Left lung (tissue), 10 donors: ENCODE results near the gene IL4R. TPM values are rescaled to one million over a fixed set of nuclear protein-coding genes. Genes with fewer than 3 reads are reported as not detected.
"Not testable (repeated sequence)": the region's sequence is repeated elsewhere in the genome, so short reads cannot be mapped to it uniquely, and the experiment has no call there.

Experiments
- ATAC-seq: fragments of 200-7000 bp; cut with Tn5 transposase; one replicate; pipeline ENCODE4 v1.9.1; 2020; ENCODE audit warnings: moderate library complexity
- DNase-seq, 4 donors: peaks; one replicate each; pipeline ENCODE4 v3.0.0-alpha.2; 2013 to 2020
- H3K27ac ChIP-seq, 2 donors: fragments of 200-600 bp; sonication (generic) in 1 of 2; one replicate each; pipeline versions ENCODE4 v1.5.0 to v1.8.0; 2020 to 2021
- H3K27me3 ChIP-seq, 2 donors: fragments of 200-600 bp; sonication (generic) in 1 of 2; one replicate each; pipeline versions ENCODE4 v1.5.0 to v1.8.0; 2020 to 2021
- H3K36me3 ChIP-seq, 2 donors: fragments of 200-600 bp; sonication (generic) in 1 of 2; one replicate each; pipeline versions ENCODE4 v1.5.0 to v1.8.0; 2020 to 2021
- H3K4me1 ChIP-seq, 2 donors: fragments of 200-600 bp; one replicate each; pipeline ENCODE4 v1.8.0; 2021
- H3K4me3 ChIP-seq, 2 donors: fragments of 200-600 bp; sonication (generic) in 1 of 2; one replicate each; pipeline versions ENCODE4 v1.5.0 to v1.8.0; 2020 to 2021; ENCODE audit warnings: mild to moderate bottlenecking in 1 of 2
- H3K9me3 ChIP-seq, 2 donors: fragments of 200-600 bp; sonication (generic) in 1 of 2; one replicate each; pipeline versions ENCODE4 v1.5.0 to v1.8.0; 2020 to 2021
- intact Hi-C, 2 donors: fragments of 100-400 bp; cut with DNase I; formaldehyde crosslinking; loops; one replicate each; pipeline versions ENCODE4 v1.11.2 to v1.14.2; 2022
- polyA plus RNA-seq, 6 donors: library from polyadenylated mRNA; unstranded; fragments of 120-200 nt; gene quantifications; one replicate each; pipeline ENCODE4 v1.2.1, GENCODE V29; 2013; ENCODE audit not compliant: insufficient read length in 6 of 6
- total RNA-seq, 2 donors: library from RNA; stranded (reverse); fragmentation: NEBNext Ultra II Directional; extraction: Animal tissue kit (Norgen Biotek cat#: 25700); gene quantifications; one replicate each; pipeline ENCODE4 v1.2.1, GENCODE V29; 2021
- TF ChIP-seq, protein P1 (sequence below), 2 donors: fragments of 200-600 bp; sonication (generic) in 1 of 2; IDR thresholded peaks; one replicate each; pipeline versions ENCODE4 v1.5.0 to v1.8.0; 2021; ENCODE audit warnings: antibody characterized with exemption in 2 of 2
- donor health status: DM: no; HTN: yes; CAD: no.
- donor health status: DM: no; HTN: no; CAD: no.

Gene IL4R
- total and polyA plus RNA-seq, 8 donors, result 29.4 to 133 (median 35.9) TPM

DNA sequence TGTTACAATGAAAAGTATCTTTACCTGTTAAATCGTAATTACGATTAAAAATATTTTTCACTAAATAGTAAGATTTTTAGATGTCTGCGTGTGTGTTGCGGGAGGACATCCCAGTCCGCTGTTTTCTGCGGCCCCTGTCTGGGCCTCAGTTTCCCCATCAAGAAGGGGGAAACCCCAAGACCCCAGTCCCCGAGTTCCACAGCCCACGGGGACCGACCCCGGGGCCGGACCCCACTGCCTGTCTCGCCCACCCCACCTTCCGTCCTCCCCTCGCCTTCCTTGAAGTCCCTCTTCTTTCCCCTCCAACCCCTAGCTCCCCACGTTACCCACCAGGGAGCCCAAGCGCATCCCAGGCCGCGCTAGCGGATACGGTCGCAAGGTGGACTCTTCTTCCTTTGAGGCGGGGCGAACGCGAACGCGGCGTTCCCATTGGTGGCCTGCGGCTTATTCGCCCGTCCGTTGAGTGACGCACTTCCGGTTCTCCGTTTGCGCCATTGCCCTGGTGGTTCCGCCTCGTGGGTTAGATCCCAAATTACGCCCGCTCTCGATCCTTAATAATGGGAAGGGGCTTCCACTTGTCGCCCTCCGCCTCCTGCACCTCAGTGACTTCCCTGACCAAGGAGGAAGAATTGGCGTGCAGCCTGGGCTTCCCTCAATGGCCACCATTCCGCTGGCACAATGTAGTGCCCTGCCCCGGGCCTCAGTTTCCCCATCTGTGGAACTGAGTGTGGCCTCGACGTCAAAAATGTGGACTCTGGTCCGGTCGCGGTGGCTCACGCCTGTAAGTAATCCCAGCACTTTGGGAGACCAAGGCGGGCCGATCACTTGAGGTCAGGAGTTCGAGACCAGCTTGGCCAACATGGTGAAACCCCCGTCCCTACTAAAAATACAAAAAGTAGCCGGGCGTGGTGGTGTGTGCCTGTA lies 45.1 kb upstream of the IL4R start, which contains the start of gene NSMCE1:
TSS of gene NSMCE1 (minus strand) at position 397 of the 924 bp plus-strand sequence. CDS start 11,202 bp downstream, outside the sequence.
- Histone ChIP-seq H3K36me3 (no peaks in the 10 kb centered on the region), H3K9me3 (no peaks in the 10 kb centered on the region), H3K27ac (peak within 1 kb of the TSS; percentile 69 to 88), H3K4me1 (peaks cover 3 to 26% of the 10 kb centered on the region in 2 donors), H3K27me3 (no peaks in the 10 kb centered on the region), H3K4me3 (peak within 1 kb of the TSS; percentile 74 to 79)
- DNase-seq, result peak; percentile 96 to 98 (median 98)
- intact Hi-C loops, result no loop called here
- TF ChIP-seq, protein P1, sequence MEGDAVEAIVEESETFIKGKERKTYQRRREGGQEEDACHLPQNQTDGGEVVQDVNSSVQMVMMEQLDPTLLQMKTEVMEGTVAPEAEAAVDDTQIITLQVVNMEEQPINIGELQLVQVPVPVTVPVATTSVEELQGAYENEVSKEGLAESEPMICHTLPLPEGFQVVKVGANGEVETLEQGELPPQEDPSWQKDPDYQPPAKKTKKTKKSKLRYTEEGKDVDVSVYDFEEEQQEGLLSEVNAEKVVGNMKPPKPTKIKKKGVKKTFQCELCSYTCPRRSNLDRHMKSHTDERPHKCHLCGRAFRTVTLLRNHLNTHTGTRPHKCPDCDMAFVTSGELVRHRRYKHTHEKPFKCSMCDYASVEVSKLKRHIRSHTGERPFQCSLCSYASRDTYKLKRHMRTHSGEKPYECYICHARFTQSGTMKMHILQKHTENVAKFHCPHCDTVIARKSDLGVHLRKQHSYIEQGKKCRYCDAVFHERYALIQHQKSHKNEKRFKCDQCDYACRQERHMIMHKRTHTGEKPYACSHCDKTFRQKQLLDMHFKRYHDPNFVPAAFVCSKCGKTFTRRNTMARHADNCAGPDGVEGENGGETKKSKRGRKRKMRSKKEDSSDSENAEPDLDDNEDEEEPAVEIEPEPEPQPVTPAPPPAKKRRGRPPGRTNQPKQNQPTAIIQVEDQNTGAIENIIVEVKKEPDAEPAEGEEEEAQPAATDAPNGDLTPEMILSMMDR (IDR thresholded peaks at IDR 0.05), result peak in 1 of 2 donors; percentile 48
- ATAC-seq, result peak; percentile 99

DNA sequence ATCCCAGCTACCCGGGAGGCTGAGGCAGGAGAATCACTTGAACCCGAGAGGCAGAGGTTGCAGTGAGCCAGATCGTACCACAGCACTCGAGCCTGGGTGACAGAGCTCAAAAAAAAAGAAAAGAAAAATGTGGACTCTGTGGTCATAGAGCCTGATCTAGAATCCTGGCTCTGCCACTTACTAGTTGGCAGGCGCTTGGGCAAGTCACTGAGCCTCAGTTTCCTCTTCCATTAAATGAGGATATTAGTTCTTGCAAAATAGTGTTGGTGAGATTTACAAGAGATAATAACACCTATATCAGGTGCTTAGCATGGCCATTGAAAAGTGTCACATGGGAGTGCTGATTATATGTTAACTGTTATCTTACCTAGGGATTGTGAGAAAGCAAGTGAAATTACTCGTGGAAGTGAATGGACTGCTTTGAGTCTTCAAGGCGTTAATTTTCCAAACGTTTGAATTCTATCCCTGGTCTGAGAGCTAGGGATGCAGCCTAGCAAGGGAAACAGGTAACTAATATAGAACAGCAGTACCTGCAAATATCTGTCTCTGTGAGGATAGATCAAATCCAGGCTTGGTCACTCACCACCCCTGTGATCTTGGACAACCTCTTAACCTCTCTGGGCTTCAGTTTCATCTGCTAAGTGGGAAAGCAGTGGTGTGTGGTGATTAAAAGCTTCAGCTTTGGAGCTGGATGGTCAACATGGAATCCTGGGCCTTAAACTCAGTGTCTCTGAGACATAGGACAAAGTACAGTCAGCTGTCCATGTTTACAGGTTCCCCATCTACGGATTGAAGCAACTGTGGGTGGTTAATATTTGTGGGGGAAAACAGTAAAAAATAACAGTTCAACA lies 44.2 kb upstream of the IL4R start:
- H3K9me3 ChIP-seq, result no peaks in the 10 kb centered on the region
- DNase-seq, result no peak
- TF ChIP-seq, protein P1 (IDR thresholded peaks at IDR 0.05), result no peak
- H3K4me3 ChIP-seq, result peak overlapping the region; percentile 74 to 79
- no peaks in the 10 kb centered on the region for H3K36me3 ChIP-seq
- no peak overlapping the region for H3K27ac ChIP-seq
- no peaks in the 10 kb centered on the region for H3K27me3 ChIP-seq
- intact Hi-C loops, result no loop called here
- H3K4me1 ChIP-seq, result peaks cover 3 to 18% of the 10 kb centered on the region in 2 donors
- ATAC-seq, result no peak

DNA sequence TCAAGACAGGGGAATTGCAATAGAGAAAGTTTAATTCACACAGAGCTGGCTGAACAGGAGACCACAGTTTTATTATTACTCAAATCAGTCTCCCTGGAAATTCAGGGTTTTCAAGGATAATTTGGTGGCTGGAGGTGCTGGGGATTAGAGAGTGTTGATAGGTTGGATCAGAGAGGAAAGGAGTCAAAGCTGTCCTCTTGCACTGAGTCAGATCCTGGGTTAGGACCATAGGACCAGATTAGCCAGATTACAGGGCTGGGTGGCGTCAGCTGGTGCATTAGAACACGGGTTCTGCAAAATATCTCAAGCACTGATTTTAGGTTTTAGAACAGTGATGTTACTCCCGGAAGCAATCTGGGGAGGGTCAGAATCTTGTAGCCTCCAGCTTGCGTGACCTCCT lies 43.4 kb upstream of the IL4R start:
- no peaks in the 10 kb centered on the region for H3K9me3 ChIP-seq
- intact Hi-C loops, result no loop called here
- H3K4me1 ChIP-seq, result peaks cover 3 to 15% of the 10 kb centered on the region in 2 donors

DNA sequence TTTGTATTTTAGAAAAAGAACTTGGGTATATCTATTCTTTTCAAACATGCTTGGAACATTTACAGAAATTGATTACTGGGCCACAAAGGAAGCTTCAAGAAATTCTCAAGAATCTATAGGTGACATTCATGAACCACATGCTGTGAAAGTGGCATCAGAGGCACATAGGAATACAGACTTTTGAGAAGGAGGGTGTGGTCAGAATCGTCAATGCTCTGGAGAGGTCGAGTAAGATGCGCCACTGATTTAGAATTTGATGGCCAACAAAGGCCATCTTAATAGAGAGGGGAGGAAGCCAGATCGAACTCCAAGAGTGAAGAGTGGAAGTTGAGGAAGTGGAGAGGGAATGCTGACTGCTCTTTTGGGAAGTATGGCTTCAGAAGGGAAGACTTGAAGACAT lies 41.7 kb upstream of the IL4R start:
- Histone ChIP-seq H3K4me3 (no peak overlapping the region), H3K27me3 (no peaks in the 10 kb centered on the region), H3K27ac (no peak overlapping the region), H3K9me3 (no peaks in the 10 kb centered on the region), H3K4me1 (peaks cover 3 to 13% of the 10 kb centered on the region in 2 donors), H3K36me3 (no peaks in the 10 kb centered on the region)
- ATAC-seq (no peak), DNase-seq (no peak)
- intact Hi-C loops, result no loop called here
- TF ChIP-seq, protein P1 (IDR thresholded peaks at IDR 0.05), result no peak

More for the DNA sequence above, 43.4 kb upstream of the IL4R start:
- ATAC-seq (no peak), DNase-seq (no peak)
- Histone ChIP-seq H3K27me3 (no peaks in the 10 kb centered on the region), H3K36me3 (no peaks in the 10 kb centered on the region), H3K4me3 (no peak overlapping the region), H3K27ac (no peak overlapping the region)
- TF ChIP-seq, protein P1 (IDR thresholded peaks at IDR 0.05), result no peak

DNA sequence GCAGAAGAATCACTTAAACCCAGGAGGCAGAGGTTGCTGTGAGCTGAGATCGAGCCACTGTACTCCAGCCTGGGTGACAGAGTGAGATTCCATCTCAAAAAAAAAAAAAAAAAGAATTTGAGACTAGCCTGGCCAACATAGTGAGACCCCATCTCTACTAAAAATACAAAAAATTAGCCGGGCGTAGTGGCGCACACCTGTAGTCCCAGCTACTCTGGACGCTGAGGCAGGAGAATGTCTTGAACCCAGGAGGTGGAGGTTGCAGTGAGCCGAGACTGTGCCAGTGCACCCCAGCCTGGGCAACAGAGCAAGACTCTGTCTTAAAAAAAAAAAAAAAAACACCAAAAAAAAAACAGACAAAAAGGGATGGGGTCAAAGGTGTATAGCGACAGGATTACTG lies 41.1 kb upstream of the IL4R start:
- ATAC-seq, H3K4me3 ChIP-seq, H3K36me3 ChIP-seq, H3K27me3 ChIP-seq, H3K4me1 ChIP-seq, H3K27ac ChIP-seq, intact Hi-C loops, H3K9me3 ChIP-seq, DNase-seq: not testable (repeated sequence)
